ENCODE results near the gene TUBA3C.

DNA sequence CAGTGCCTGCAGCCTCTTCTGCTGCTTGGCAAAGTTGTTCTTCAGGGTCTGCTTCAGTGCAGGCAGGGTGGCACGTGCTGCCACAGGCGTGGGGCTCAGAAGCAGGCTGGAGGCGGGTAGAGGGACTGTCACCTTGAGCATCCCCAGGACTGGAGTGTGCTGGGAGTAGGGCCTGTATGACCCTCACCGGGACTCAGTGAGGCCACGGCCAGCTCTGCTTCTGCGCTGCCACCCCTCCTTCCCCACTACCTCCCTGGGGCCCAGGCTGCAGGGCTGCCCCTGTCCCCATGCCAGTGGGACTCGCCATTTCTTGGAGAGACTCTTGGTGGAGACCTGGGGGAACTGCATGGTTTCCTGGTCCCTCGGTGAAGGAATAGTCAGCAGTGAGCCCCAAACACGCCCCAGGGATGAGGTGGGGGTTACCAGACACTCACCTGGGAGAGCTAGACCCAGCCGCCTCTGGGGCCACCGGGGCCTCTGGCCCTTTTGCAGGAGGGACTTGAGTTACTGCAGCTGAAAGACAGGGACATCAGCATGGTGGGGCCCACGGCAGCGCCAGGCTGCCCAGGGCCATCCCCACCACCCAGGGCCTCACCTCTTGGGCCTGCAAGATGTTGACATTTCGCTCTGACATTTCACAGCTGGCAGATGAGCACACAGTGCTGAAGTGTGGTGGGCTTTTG is 29.9 kb downstream of the TUBA3C start:
- TF ChIP-seq, protein P1, sequence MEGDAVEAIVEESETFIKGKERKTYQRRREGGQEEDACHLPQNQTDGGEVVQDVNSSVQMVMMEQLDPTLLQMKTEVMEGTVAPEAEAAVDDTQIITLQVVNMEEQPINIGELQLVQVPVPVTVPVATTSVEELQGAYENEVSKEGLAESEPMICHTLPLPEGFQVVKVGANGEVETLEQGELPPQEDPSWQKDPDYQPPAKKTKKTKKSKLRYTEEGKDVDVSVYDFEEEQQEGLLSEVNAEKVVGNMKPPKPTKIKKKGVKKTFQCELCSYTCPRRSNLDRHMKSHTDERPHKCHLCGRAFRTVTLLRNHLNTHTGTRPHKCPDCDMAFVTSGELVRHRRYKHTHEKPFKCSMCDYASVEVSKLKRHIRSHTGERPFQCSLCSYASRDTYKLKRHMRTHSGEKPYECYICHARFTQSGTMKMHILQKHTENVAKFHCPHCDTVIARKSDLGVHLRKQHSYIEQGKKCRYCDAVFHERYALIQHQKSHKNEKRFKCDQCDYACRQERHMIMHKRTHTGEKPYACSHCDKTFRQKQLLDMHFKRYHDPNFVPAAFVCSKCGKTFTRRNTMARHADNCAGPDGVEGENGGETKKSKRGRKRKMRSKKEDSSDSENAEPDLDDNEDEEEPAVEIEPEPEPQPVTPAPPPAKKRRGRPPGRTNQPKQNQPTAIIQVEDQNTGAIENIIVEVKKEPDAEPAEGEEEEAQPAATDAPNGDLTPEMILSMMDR (IDR thresholded peaks at IDR 0.05): no peak
- TF ChIP-seq ZFX (IDR thresholded peaks at IDR 0.05; ENCODE audit: borderline replicate concordance): no peak
